ENCODE measurements around the gene MPV17L2.

The MPV17L2 gene

DNA sequence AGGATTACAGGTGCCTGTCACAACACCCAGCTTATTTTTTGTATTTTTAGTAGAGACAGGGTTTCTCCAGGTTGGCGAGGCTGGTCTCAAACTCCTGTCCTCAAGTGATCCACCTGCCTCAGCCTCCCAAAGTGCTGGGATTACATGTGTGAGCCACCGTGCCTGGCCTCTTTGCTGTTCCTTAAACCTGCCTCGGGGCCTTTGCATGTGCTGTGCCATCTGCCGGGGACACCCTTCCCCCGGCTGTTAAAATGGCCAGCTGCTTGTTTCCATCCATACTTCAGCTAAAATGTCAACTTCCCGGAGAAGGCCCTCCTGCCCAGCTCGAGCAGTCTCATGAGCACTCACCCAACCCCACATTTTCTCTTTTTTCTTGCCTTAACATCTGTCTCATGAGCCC lies 52.3 kb downstream of the MPV17L2 start:
- DNase-seq = no peak

Data from fibroblast of skin of back (primary cell).